HEK293 (cell line): ENCODE measurements around the gene TNFRSF18.
A peak's percentile ranks its signal among the peaks of the same experiment; 100 is the strongest.

Source experiments
- CTCF ChIA-PET: fragments of 350-600 bp; formaldehyde crosslinking; extraction: SDS; loops from one replicate; lab custom pipeline; 2021; ENCODE audit warnings: antibody characterized with exemption; lab: Yijun Ruan, JAX
- POLR2A ChIA-PET: fragments of 300-600 bp; formaldehyde crosslinking; extraction: SDS; loops from one replicate; lab custom pipeline; 2020; ENCODE audit warnings: antibody characterized with exemption, inconsistent platforms; lab: Yijun Ruan, JAX
- H3K27ac ChIP-seq: fragments of 200-500 bp; sonication (Bioruptor generic); 2 replicates; pipeline ENCODE4 v1.5.1; 2014; ENCODE audit warnings: low read depth, low read length, control low read depth, inconsistent platforms; ENCODE audit errors: extremely low read depth
- H3K36me3 ChIP-seq, 2 experiments: fragments of 200-500 bp in 1 of 2; sonication (Bioruptor generic) in 1 of 2; 1 replicate in 1 of 2; 2 replicates in 1 of 2; pipeline ENCODE4 v1.5.1; 2014 to 2017; ENCODE audit warnings: inconsistent platforms in 2 of 2, low read length in 2 of 2; ENCODE audit not compliant: control insufficient read depth in 2 of 2, insufficient read depth in 1 of 2
- H3K4me1 ChIP-seq: fragments of 200-500 bp; sonication (Bioruptor generic); 2 replicates; pipeline ENCODE4 v1.5.1; 2014; ENCODE audit warnings: mild to moderate bottlenecking, low read length, inconsistent platforms; ENCODE audit not compliant: control insufficient read depth, insufficient read depth
- H3K4me3 ChIP-seq: 2 replicates; pipeline ENCODE4 v1.5.1; 2011; ENCODE audit warnings: low read depth, mild to moderate bottlenecking, control low read depth, low read length, moderate library complexity
- H3K9me3 ChIP-seq: fragments of 200-500 bp; sonication (Bioruptor generic); 2 replicates; pipeline ENCODE4 v1.5.1; 2014; ENCODE audit warnings: low read depth, low read length, inconsistent platforms; ENCODE audit not compliant: control insufficient read depth, insufficient read depth
- KLF8 ChIP-seq: fragments of 450-650 bp; formaldehyde crosslinking; IDR thresholded peaks from 2 replicates; pipeline ENCODE4 v1.5.1; 2016; ENCODE audit warnings: missing biosample characterization, missing genetic modification characterization
- KLF9 ChIP-seq: fragments of 450-650 bp; formaldehyde crosslinking; IDR thresholded peaks from 2 replicates; pipeline ENCODE4 v1.5.1; 2016; ENCODE audit warnings: missing biosample characterization, missing genetic modification characterization, low read depth
- OSR2 ChIP-seq: fragments of 450-650 bp; formaldehyde crosslinking; IDR thresholded peaks from 2 replicates; pipeline ENCODE4 v1.5.1; 2016; ENCODE audit warnings: missing biosample characterization, missing genetic modification characterization
- RBAK ChIP-seq: fragments of 450-650 bp; formaldehyde crosslinking; IDR thresholded peaks from 2 replicates; pipeline ENCODE4 v1.5.1; 2016; ENCODE audit warnings: missing biosample characterization, missing genetic modification characterization
- SETDB1 ChIP-seq: IDR thresholded peaks from one replicate; pipeline ENCODE4 v1.6.1; 2017; ENCODE audit warnings: mild to moderate bottlenecking, low read length, moderate library complexity, mixed read lengths; ENCODE audit not compliant: insufficient read length
- SP2 ChIP-seq: fragments of 450-650 bp; formaldehyde crosslinking; IDR thresholded peaks from 2 replicates; pipeline ENCODE4 v1.5.1; 2016; ENCODE audit warnings: missing biosample characterization, missing genetic modification characterization
- TCF7L2 ChIP-seq: IDR thresholded peaks from 2 replicates; pipeline ENCODE4 v1.6.1; 2011; ENCODE audit warnings: low read depth, mild to moderate bottlenecking, inconsistent platforms, low read length, moderate library complexity, borderline replicate concordance
- TRIM28 ChIP-seq: IDR thresholded peaks from 2 replicates; pipeline ENCODE4 v1.6.1; 2011; ENCODE audit warnings: low read length, control low read depth, borderline replicate concordance
- WT1 ChIP-seq: fragments of 450-650 bp; formaldehyde crosslinking; IDR thresholded peaks from 2 replicates; pipeline ENCODE4 v1.5.1; 2016; ENCODE audit warnings: missing biosample characterization, missing genetic modification characterization
- ZNF132 ChIP-seq: fragments of 450-650 bp; formaldehyde crosslinking; IDR thresholded peaks from 2 replicates; pipeline ENCODE4 v1.5.1; 2017; ENCODE audit warnings: missing biosample characterization, missing genetic modification characterization, borderline replicate concordance
- ZNF133 ChIP-seq: fragments of 450-650 bp; formaldehyde crosslinking; IDR thresholded peaks from 2 replicates; pipeline ENCODE4 v1.5.1; 2016; ENCODE audit warnings: missing biosample characterization, missing genetic modification characterization
- ZNF146 ChIP-seq: fragments of 450-650 bp; formaldehyde crosslinking; IDR thresholded peaks from 2 replicates; pipeline ENCODE4 v1.5.1; 2016; ENCODE audit warnings: missing biosample characterization, missing genetic modification characterization
- ZNF24 ChIP-seq: fragments of 450-650 bp; formaldehyde crosslinking; IDR thresholded peaks from 2 replicates; pipeline ENCODE4 v1.5.1; 2016; ENCODE audit warnings: missing biosample characterization, missing genetic modification characterization
- ZNF292 ChIP-seq: fragments of 450-650 bp; formaldehyde crosslinking; IDR thresholded peaks from 2 replicates; pipeline ENCODE4 v1.5.1; 2016; ENCODE audit warnings: low read depth, missing biosample characterization, missing genetic modification characterization, borderline replicate concordance
- ZNF324 ChIP-seq: fragments of 450-650 bp; formaldehyde crosslinking; IDR thresholded peaks from 2 replicates; pipeline ENCODE4 v1.5.1; 2016; ENCODE audit warnings: missing biosample characterization, missing genetic modification characterization
- ZNF341 ChIP-seq: fragments of 450-650 bp; formaldehyde crosslinking; IDR thresholded peaks from 2 replicates; pipeline ENCODE4; 2016; ENCODE audit warnings: low read depth, missing biosample characterization, missing genetic modification characterization
- ZNF394 ChIP-seq: fragments of 450-650 bp; formaldehyde crosslinking; IDR thresholded peaks from 2 replicates; pipeline ENCODE4 v1.5.1; 2016; ENCODE audit warnings: missing biosample characterization, missing genetic modification characterization, mild to moderate bottlenecking, moderate library complexity, borderline replicate concordance
- ZNF423 ChIP-seq: fragments of 450-650 bp; formaldehyde crosslinking; IDR thresholded peaks from 2 replicates; pipeline ENCODE4 v1.5.1; 2016; ENCODE audit warnings: missing biosample characterization, missing genetic modification characterization
- ZNF426 ChIP-seq: fragments of 450-650 bp; formaldehyde crosslinking; IDR thresholded peaks from 2 replicates; pipeline ENCODE4 v1.5.1; 2017; ENCODE audit warnings: missing biosample characterization, missing genetic modification characterization, mild to moderate bottlenecking, inconsistent platforms, moderate library complexity
- ZNF521 ChIP-seq: fragments of 450-650 bp; formaldehyde crosslinking; IDR thresholded peaks from 2 replicates; pipeline ENCODE4 v1.5.1; 2017; ENCODE audit warnings: missing biosample characterization, mild to moderate bottlenecking, missing genetic modification characterization
- ZNF610 ChIP-seq: fragments of 450-650 bp; formaldehyde crosslinking; IDR thresholded peaks from 2 replicates; pipeline ENCODE4 v1.5.1; 2016; ENCODE audit warnings: missing biosample characterization, missing genetic modification characterization, borderline replicate concordance
- ZNF670 ChIP-seq: fragments of 450-650 bp; formaldehyde crosslinking; IDR thresholded peaks from 2 replicates; pipeline ENCODE4 v1.5.1; 2016; ENCODE audit warnings: missing biosample characterization, missing genetic modification characterization, low read depth
- ZNF76 ChIP-seq: fragments of 450-650 bp; formaldehyde crosslinking; IDR thresholded peaks from 2 replicates; pipeline ENCODE4; 2016; ENCODE audit warnings: low read depth, missing biosample characterization, missing genetic modification characterization, borderline replicate concordance
- ZNF777 ChIP-seq: fragments of 450-650 bp; formaldehyde crosslinking; IDR thresholded peaks from 2 replicates; pipeline ENCODE4 v1.5.1; 2017; ENCODE audit warnings: missing biosample characterization, missing genetic modification characterization, borderline replicate concordance
- TF ChIP-seq, protein P1 (sequence below): fragments of 450-650 bp; formaldehyde crosslinking; IDR thresholded peaks from 2 replicates; pipeline ENCODE4 v1.5.1; 2016; ENCODE audit warnings: missing biosample characterization, missing genetic modification characterization, low read depth
- TF ChIP-seq, protein P2 (sequence below): fragments of 450-650 bp; formaldehyde crosslinking; IDR thresholded peaks from 2 replicates; pipeline ENCODE4 v1.5.1; 2016; ENCODE audit warnings: missing biosample characterization, missing genetic modification characterization
- TF ChIP-seq, protein P3 (sequence below): fragments of 450-650 bp; formaldehyde crosslinking; IDR thresholded peaks from 2 replicates; pipeline ENCODE4 v1.5.1; 2016; ENCODE audit warnings: missing biosample characterization, missing genetic modification characterization
- TF ChIP-seq, protein P4 (sequence below): fragments of 450-650 bp; formaldehyde crosslinking; IDR thresholded peaks from 2 replicates; pipeline ENCODE4 v1.5.1; 2017; ENCODE audit warnings: missing biosample characterization, missing genetic modification characterization

The TNFRSF18 gene

DNA sequence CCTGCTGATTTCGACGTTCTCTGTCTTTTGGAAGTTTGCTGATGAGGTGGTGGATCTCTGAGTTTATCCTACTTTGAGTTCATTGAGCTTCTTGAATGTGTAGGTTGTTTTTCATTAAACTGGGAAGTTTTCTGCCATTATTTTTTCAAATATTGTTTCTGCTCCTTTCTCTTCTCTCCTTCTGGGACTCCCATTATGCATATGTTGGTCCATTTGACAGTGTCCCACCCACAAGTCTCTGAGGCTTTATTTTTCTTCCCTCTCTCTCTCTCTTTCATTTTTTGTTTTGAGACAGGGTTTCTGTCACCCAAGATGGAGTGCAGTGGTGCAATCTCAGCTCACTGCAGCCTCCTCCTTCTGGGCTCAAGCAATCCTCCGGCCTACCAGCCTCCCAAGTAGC lies 11.7 kb downstream of the TNFRSF18 start:
- no peaks in the 10 kb centered on the region for H3K9me3 ChIP-seq
- POLR2A ChIA-PET = interaction anchor here (0.6 kb wide), 1 partner anchor 331 kb away, joined by 4 read pairs; no protein-coding TSS in a partner anchor
- H3K4me3 ChIP-seq = no peak overlapping the region
- no peak overlapping the region for H3K27ac ChIP-seq
- CTCF ChIA-PET = interaction anchor here (1.3 kb wide), 1 partner anchor 72 kb away, joined by 5 read pairs; no protein-coding TSS in a partner anchor
- no peak for TF ChIP-seq SP2
- TF ChIP-seq ZNF76 (tag by site-specific recombination) = peak; percentile 36; the same call in 1 of the 2 replicates
- peak; percentile 22; the same call in 1 of the 2 replicates for TF ChIP-seq KLF9 (tag by site-specific recombination)
- TF ChIP-seq ZNF394 (tag by site-specific recombination) = no peak
- TF ChIP-seq TCF7L2 = no peak
- no peak for TF ChIP-seq ZNF341
- no peak for TF ChIP-seq ZNF521 (tag by site-specific recombination)
- TF ChIP-seq ZNF426 (tag by site-specific recombination) = no peak
- TF ChIP-seq ZNF610 (tag by site-specific recombination) = no peak
- peak; percentile 77 for TF ChIP-seq SETDB1
- TF ChIP-seq, protein P1, sequence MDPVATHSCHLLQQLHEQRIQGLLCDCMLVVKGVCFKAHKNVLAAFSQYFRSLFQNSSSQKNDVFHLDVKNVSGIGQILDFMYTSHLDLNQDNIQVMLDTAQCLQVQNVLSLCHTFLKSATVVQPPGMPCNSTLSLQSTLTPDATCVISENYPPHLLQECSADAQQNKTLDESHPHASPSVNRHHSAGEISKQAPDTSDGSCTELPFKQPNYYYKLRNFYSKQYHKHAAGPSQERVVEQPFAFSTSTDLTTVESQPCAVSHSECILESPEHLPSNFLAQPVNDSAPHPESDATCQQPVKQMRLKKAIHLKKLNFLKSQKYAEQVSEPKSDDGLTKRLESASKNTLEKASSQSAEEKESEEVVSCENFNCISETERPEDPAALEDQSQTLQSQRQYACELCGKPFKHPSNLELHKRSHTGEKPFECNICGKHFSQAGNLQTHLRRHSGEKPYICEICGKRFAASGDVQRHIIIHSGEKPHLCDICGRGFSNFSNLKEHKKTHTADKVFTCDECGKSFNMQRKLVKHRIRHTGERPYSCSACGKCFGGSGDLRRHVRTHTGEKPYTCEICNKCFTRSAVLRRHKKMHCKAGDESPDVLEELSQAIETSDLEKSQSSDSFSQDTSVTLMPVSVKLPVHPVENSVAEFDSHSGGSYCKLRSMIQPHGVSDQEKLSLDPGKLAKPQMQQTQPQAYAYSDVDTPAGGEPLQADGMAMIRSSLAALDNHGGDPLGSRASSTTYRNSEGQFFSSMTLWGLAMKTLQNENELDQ = no peak
- no peak for TF ChIP-seq RBAK (tag by site-specific recombination)
- no peak for TF ChIP-seq ZNF292
- TF ChIP-seq, protein P2, sequence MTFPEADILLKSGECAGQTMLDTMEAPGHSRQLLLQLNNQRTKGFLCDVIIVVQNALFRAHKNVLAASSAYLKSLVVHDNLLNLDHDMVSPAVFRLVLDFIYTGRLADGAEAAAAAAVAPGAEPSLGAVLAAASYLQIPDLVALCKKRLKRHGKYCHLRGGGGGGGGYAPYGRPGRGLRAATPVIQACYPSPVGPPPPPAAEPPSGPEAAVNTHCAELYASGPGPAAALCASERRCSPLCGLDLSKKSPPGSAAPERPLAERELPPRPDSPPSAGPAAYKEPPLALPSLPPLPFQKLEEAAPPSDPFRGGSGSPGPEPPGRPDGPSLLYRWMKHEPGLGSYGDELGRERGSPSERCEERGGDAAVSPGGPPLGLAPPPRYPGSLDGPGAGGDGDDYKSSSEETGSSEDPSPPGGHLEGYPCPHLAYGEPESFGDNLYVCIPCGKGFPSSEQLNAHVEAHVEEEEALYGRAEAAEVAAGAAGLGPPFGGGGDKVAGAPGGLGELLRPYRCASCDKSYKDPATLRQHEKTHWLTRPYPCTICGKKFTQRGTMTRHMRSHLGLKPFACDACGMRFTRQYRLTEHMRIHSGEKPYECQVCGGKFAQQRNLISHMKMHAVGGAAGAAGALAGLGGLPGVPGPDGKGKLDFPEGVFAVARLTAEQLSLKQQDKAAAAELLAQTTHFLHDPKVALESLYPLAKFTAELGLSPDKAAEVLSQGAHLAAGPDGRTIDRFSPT (tag by site-specific recombination) = no peak
- TF ChIP-seq KLF8 (tag by site-specific recombination) = peak; percentile 53; the same call in 1 of the 2 replicates
- TF ChIP-seq ZNF133 (tag by site-specific recombination) = peak; percentile 98
- TF ChIP-seq ZNF132 = no peak
- TF ChIP-seq ZNF777 (tag by site-specific recombination) = no peak
- TF ChIP-seq WT1 = no peak
- no peak for TF ChIP-seq OSR2 (tag by site-specific recombination)
- no peak for TF ChIP-seq ZNF324
- TF ChIP-seq, protein P3, sequence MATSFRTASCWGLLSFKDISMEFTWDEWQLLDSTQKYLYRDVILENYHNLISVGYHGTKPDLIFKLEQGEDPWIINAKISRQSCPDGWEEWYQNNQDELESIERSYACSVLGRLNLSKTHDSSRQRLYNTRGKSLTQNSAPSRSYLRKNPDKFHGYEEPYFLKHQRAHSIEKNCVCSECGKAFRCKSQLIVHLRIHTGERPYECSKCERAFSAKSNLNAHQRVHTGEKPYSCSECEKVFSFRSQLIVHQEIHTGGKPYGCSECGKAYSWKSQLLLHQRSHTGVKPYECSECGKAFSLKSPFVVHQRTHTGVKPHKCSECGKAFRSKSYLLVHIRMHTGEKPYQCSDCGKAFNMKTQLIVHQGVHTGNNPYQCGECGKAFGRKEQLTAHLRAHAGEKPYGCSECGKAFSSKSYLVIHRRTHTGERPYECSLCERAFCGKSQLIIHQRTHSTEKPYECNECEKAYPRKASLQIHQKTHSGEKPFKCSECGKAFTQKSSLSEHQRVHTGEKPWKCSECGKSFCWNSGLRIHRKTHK (tag by site-specific recombination) = 0 out of 2 replicates have a peak, but pooled peaks have one; percentile 19
- TF ChIP-seq ZNF670 = no peak
- TF ChIP-seq, protein P4, sequence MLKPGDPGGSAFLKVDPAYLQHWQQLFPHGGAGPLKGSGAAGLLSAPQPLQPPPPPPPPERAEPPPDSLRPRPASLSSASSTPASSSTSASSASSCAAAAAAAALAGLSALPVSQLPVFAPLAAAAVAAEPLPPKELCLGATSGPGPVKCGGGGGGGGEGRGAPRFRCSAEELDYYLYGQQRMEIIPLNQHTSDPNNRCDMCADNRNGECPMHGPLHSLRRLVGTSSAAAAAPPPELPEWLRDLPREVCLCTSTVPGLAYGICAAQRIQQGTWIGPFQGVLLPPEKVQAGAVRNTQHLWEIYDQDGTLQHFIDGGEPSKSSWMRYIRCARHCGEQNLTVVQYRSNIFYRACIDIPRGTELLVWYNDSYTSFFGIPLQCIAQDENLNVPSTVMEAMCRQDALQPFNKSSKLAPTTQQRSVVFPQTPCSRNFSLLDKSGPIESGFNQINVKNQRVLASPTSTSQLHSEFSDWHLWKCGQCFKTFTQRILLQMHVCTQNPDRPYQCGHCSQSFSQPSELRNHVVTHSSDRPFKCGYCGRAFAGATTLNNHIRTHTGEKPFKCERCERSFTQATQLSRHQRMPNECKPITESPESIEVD (tag by site-specific recombination) = no peak
- no peak for TF ChIP-seq ZNF24 (tag by site-specific recombination)
- TF ChIP-seq TRIM28 = peak; percentile 30; the same call in 1 of the 2 replicates
- no peak for TF ChIP-seq ZNF146 (tag by site-specific recombination)
- TF ChIP-seq ZNF423 = no peak
- no peaks in the 10 kb centered on the region for H3K36me3 ChIP-seq
- H3K4me1 ChIP-seq = no peaks in the 10 kb centered on the region
